Testis (tissue), 3 donors: ENCODE results near the gene VDAC1. TPM values are rescaled to one million over a fixed set of nuclear protein-coding genes. Genes with fewer than 3 reads are reported as not detected.

Source experiments
- DNase-seq: peaks from one replicate; pipeline ENCODE4 v3.0.0-alpha.2; 2019
- H3K27ac ChIP-seq, 2 donors: fragments of 200-600 bp; sonication (generic); one replicate each; pipeline ENCODE4 v1.5.1; 2019
- H3K27me3 ChIP-seq: fragments of 200-600 bp; sonication (generic); one replicate; pipeline ENCODE4 v1.5.1; 2019
- H3K36me3 ChIP-seq: fragments of 200-600 bp; sonication (generic); one replicate; pipeline ENCODE4 v1.5.1; 2017; ENCODE audit warnings: low read depth; ENCODE audit errors: missing control alignments
- H3K4me1 ChIP-seq: fragments of 200-600 bp; sonication (generic); one replicate; pipeline ENCODE4 v1.5.1; 2019
- H3K4me3 ChIP-seq, 2 donors: fragments of 200-600 bp; sonication (generic); one replicate each; pipeline ENCODE4 v1.5.1; 2017 to 2019
- H3K9me3 ChIP-seq: fragments of 200-600 bp; sonication (generic); one replicate; pipeline ENCODE4 v1.5.1; 2017
- CTCF ChIP-seq, 3 experiments: fragments of 450-650 bp in 2 of 3; fragments of 200-600 bp in 1 of 3; sonication (generic) in 1 of 3; IDR thresholded peaks; one replicate each; pipeline ENCODE4 v1.5.1; 2016 to 2019; ENCODE audit warnings: antibody characterized with exemption in 3 of 3, mild to moderate bottlenecking in 2 of 3, moderate library complexity in 1 of 3
- POLR2A ChIP-seq: fragments of 450-650 bp; IDR thresholded peaks from one replicate; pipeline ENCODE4 v1.6.1; 2017; ENCODE audit warnings: antibody characterized with exemption, mild to moderate bottlenecking, moderate library complexity
- WGBS, 2 donors: methylation state at CpG; one replicate each; pipeline ENCODE4 v1.1.5; 2018; 5-methylcytosine and 5-hydroxymethylcytosine counted together
- intact Hi-C: fragments of 100-400 bp; cut with DNase I; formaldehyde crosslinking; loops from one replicate; pipeline ENCODE4 v1.15.1; 2023; ENCODE audit warnings: low total_unique reads
- polyA plus RNA-seq: library from polyadenylated mRNA; stranded (reverse); fragments of 350-450 nt; fragmentation: Illumina TruSeq; extraction: RNeasy Lipid Tissue Mini Kit (QIAGEN cat#74804); gene quantifications from one replicate; pipeline ENCODE4 v1.2.3, GENCODE V29; 2014; ENCODE audit warnings: low read depth, low replicate concordance; ENCODE audit not compliant: insufficient read depth
- total RNA-seq, 2 donors: library from RNA; depleted of rRNA; stranded (reverse); fragments of >200 nt; gene quantifications; one replicate each; pipeline ENCODE4 v1.2.3, GENCODE V29; 2016

VDAC1 gene
- total and polyA plus RNA-seq, 3 donors from 2014 or later: 88.4 to 151 (median 127) TPM

GRCh38 chr5:134018154-134018985 is 13.6 kb upstream of the VDAC1 start:
- Histone ChIP-seq H3K9me3 (no peaks in the 10 kb centered on the region), H3K27ac (no peak overlapping the region), H3K4me1 (peaks cover 5% of the 10 kb centered on the region), H3K4me3 (no peak overlapping the region), H3K27me3 (no peaks in the 10 kb centered on the region), H3K36me3 (no peaks in the 10 kb centered on the region)
- TF ChIP-seq POLR2A: no peak
- TF ChIP-seq CTCF (IDR thresholded peaks at IDR 0.05): no peak
- WGBS, 2 donors: 66 to 69% methylated on average over 9 of the region's 9 CpGs
- no peak for DNase-seq
- intact Hi-C loops: no loop called here

GRCh38 chr5:134008266-134008749 is 3.5 kb upstream of the VDAC1 start:
- Histone ChIP-seq H3K4me3 (no peak overlapping the region), H3K4me1 (peaks cover 15% of the 10 kb centered on the region), H3K36me3 (no peaks in the 10 kb centered on the region), H3K9me3 (no peaks in the 10 kb centered on the region), H3K27me3 (no peaks in the 10 kb centered on the region), H3K27ac (no peak overlapping the region)
- no peak for DNase-seq
- WGBS, 2 donors: 26 to 42% methylated on average over 2 of the region's 2 CpGs
- intact Hi-C loops: no loop called here
- TF ChIP-seq CTCF (IDR thresholded peaks at IDR 0.05) (no peak), POLR2A (no peak)

- TF ChIP-seq POLR2A: no peak
- TF ChIP-seq CTCF (IDR thresholded peaks at IDR 0.05): no peak
- H3K36me3 ChIP-seq: no peaks in the 10 kb centered on the region
- H3K9me3 ChIP-seq: no peaks in the 10 kb centered on the region
- intact Hi-C loops: no loop called here
- DNase-seq: no peak
- no peak overlapping the region for H3K27ac ChIP-seq
- no peak overlapping the region for H3K4me3 ChIP-seq
- WGBS, 2 donors: 62 to 73% methylated on average over 10 to 14 of the region's 14 CpGs
- H3K4me1 ChIP-seq: peaks cover 21% of the 10 kb centered on the region
- no peaks in the 10 kb centered on the region for H3K27me3 ChIP-seq
Observed at GRCh38 chr5:134007581-134008265, 2.9 kb upstream of the VDAC1 start.

GRCh38 chr5:134006115-134006514 is 1.3 kb upstream of the VDAC1 start:
- 43 to 62% methylated on average over 11 to 13 of the region's 13 CpGs for WGBS, 2 donors
- TF ChIP-seq CTCF (IDR thresholded peaks at IDR 0.05) (no peak), POLR2A (no peak)
- H3K27me3 ChIP-seq: no peaks in the 10 kb centered on the region
- peak overlapping the region; percentile 92 to 93 for H3K4me3 ChIP-seq
- H3K4me1 ChIP-seq: peaks cover 26% of the 10 kb centered on the region
- no peak for DNase-seq
- no peaks in the 10 kb centered on the region for H3K9me3 ChIP-seq
- H3K36me3 ChIP-seq: no peaks in the 10 kb centered on the region
- H3K27ac ChIP-seq: peak overlapping the region; percentile 98 to 99
- intact Hi-C loops: no loop called here
